G401.6 (cell line): ENCODE results near the gene CTCF.

Experiments used
- FAIRE-seq: peaks from 2 replicates; lab custom pipeline; 2012; peaks lifted over from hg19 to GRCh38; lab: Jason Lieb, UNC

The CTCF gene

GRCh38 chr16:67653789-67654402 lies 91.6 kb downstream of the CTCF start:
- no peak for FAIRE-seq

DNA sequence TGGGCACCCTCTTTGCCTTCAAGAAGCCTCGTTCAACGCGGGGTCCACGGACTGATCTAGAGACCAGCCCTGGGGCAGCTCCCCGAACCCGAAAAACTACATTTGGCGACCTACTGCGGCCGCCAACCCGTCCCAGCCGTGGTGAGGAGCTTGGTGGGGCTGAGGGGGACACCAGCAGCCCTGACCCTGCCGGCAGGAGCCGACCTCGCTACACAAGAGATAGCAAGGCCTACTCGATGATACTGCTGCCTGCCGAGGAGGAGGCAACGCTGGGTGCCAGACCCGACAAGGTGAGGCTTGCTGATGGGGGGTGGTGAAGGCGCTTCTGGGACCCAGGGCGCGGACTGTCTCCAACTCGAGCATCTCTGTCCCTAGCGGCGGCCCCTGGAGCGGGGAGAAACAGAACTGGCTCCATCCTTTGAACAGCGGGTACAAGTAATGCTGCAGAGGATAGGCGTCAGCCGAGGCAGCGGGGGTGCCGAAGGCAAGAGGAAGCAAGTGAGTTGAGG lies 92.1 kb downstream of the CTCF start:
- FAIRE-seq: no peak

GRCh38 chr16:67655363-67655762 lies 93.0 kb downstream of the CTCF start:
- FAIRE-seq: no peak

DNA sequence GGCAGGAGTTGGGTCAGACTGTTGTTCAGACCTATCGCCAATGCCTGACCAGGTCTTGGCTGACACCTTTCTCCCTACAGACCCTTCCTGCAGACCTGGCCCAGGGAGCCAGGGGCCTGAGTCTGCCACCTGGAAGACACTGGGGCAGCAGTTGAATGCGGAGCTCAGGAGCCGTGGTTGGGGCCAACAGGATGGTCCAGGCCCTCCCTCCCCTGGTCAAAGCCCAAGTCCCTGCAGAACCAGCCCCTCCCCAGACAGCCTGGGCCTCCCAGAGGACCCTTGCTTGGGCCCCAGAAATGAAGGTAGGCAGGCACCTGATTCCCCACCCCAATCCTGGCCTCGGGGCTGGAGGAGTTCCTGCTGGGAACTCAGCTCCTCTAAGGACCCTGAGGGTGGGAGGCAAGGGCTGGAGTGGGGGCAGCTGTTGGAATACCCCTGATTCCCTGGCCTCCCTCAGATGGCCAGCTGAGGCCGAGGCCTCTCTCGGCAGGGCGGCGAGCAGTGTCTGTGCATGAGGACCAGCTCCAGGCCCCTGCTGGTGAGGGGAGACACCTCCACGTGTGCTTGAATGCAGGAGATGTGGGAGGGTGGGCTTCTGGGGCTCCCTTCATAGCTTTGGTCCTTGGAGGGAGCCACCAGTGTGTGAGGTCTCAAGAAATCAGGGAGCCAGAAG lies 94.2 kb downstream of the CTCF start:
- no peak for FAIRE-seq

DNA sequence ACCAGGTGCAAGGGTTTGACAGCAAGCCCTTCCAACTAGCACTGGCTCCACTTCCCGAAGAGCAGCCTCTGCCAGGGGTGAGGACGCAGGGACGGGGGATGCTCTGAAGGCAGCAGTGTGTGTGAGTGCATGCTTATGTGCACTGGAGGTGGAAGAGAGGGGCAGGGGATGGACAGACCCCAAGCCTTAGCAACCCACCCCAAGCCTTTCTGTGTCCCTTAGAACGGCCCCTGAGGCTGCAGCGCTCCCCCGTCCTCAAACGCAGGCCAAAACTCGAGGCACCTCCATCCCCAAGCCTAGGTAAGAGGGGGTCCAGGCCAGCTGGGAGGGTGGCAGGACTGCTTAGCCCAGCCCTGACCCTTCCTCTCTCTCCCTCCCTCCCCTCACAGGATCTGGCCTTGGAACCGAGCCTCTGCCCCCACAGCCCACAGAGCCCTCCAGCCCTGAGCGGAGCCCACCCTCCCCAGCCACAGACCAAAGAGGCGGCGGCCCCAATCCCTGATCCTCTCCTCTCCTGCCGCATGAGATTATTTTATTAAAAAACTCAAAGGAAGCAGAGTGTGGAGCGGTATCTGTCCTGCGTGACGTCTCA lies 94.8 kb downstream of the CTCF start:
- no peak for FAIRE-seq

GRCh38 chr16:67657751-67658518 lies 95.6 kb downstream of the CTCF start:
- no peak for FAIRE-seq

DNA sequence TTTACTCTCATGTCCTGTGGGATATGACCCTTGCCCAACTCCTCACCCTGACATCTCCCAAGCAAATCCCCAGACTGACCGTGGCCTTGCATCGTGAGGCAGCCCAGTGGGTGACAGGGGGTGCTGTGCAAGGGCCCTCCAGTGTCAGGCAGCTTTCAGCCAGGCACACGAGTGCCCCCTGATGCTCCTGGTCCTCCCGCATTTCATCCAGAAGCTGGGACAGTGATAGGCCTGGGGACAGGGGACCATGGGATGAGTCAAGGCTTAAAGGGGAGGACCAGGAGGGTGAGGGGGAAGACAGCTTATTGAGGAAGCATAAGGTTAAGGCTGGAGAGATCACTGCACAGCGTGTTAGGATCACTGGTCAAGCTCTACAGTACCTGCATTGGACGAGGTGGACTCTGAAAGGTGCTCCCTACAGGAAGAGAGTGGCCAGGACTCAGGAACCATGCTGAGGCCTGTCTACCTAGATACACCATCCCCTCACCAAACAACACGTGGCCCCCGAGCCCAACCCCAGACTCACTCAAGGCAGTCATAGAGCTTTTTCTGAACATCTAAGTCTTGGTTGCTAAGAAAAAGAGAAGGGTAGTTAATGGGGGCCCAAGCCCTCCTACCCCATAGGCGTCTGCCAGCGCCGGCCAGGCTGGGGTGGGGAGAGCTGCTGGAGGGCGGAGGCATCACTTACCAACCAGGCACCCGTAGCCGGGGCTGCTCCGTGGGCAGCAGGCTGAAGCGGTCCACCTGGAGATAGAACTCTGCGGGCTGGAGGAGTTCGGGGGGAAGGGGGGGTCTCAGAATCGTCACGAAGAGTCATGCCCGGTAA lies 96.7 kb downstream of the CTCF start:
- no peak for FAIRE-seq

GRCh38 chr16:67659675-67660563 lies 97.6 kb downstream of the CTCF start, which contains the start of gene ACD:
TSS of gene ACD (minus strand) at chr16:67660260. CDS start at chr16:67660220, 40 bp downstream.
- FAIRE-seq: peak; percentile 62

DNA sequence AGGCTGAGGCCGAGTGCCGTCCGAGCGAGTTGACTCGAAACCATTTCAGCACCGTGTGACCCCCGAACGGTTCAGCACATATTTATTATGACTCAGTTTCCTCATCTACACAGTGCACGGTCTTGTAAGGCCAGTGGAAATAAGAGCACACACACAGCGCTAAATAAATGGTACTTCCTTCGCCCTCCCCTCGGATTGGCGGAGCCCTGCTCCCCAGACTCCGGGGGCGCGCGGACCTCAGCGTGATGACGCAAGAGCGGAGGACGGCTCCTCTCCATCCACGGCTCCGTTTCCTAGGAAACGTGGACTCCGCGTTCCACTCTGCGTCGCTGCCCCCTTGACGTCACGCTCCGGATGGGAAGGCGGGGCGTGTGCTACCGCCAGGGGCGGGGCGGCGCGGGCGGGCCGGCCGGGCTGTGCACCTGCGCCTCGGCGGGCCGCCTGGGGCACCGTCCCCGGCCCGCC lies 98.3 kb downstream of the CTCF start, which contains the start of gene PARD6A:
Gene PARD6A (plus strand): TSS at position 397 of the 465 bp plus-strand sequence. CDS start 79 bp downstream, outside the sequence.
- peak; percentile 85 for FAIRE-seq

GRCh38 chr16:67661101-67661761 lies 98.9 kb downstream of the CTCF start:
- no peak for FAIRE-seq

DNA sequence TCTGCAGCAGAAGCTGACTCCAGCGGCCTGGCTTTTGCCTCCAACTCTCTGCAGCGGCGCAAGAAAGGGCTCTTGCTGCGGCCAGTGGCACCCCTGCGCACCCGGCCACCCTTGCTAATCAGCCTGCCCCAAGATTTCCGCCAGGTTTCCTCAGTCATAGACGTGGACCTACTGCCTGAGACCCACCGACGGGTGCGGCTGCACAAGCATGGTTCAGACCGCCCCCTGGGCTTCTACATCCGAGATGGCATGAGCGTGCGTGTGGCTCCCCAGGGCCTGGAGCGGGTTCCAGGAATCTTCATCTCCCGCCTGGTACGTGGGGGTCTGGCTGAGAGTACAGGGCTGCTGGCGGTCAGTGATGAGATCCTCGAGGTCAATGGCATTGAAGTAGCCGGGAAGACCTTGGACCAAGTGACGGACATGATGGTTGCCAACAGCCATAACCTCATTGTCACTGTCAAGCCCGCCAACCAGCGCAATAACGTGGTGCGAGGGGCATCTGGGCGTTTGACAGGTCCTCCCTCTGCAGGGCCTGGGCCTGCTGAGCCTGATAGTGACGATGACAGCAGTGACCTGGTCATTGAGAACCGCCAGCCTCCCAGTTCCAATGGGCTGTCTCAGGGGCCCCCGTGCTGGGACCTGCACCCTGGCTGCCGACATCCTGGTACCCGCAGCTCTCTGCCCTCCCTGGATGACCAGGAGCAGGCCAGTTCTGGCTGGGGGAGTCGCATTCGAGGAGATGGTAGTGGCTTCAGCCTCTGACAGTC lies 99.7 kb downstream of the CTCF start:
- no peak for FAIRE-seq

DNA sequence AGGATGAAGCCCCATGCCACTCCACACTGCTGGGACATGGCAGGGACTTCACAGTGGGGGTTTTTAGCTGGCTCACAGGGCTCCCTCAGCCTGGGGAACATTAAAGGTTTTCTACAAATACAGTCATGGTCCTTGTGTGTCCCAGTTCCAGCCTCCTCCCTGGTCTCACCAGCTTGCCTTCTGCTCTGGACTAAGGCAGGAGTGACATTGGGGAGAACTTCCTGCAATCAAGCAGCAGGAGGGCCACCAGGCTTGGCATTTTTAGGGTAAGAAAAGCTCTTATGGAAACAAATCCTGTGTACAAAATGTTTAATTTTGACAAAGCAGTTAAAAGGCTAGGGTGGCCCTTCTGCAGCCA lies 100.3 kb downstream of the CTCF start:
- no peak for FAIRE-seq

GRCh38 chr16:67663151-67663876 lies 101.0 kb downstream of the CTCF start:
- no peak for FAIRE-seq

GRCh38 chr16:67663877-67664222 lies 101.5 kb downstream of the CTCF start:
- no peak for FAIRE-seq

GRCh38 chr16:67664258-67664657 lies 101.9 kb downstream of the CTCF start:
- FAIRE-seq: no peak

GRCh38 chr16:67664871-67665270 lies 102.5 kb downstream of the CTCF start:
- FAIRE-seq: no peak

DNA sequence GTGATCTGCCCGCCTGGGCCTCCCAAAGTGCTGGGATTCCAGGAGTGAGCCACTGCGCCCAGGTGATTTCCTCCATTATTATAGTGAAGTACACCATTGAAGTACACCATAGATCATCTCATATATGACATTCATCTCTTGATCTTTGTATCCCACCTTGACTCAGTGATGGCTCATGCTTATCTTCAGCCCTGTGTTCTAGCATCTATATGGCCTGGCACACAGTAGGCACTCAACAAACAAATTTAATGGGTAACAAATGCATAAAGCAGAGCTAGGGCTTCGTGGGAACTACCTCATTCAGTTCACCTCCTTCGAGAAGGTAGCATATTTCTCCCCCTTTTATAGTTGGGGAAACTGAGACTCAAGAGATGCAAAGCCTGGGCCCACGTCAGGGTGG lies 103.3 kb downstream of the CTCF start:
- no peak for FAIRE-seq

DNA sequence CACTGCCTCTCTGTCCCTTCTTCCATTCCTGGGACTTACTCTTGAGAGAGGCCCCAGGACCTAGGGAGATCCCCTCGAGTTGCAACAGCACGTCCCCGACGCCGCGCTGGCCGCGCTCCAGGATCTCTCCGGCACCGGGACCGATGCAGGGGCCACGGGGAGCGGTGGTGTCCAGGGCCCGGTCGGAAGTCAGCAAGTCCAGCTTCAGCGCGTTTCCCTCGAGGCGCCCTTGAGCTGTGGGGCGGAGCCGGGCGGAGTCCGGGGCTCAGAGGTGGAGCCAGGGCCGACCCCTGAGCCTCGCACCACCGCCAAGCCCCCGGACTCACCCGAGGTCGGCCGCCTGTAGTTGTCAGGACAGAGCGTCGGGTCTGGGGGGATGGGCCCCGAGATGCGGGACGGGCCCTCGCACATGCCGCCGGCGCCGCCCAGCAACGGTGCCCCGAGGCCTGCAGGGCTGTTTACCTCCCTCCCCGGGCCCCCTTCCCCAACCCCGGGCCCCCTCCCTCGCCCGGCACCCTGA lies 103.8 kb downstream of the CTCF start:
- no peak for FAIRE-seq
